Measurements from ENCODE around the gene SMAD7.

DNA sequence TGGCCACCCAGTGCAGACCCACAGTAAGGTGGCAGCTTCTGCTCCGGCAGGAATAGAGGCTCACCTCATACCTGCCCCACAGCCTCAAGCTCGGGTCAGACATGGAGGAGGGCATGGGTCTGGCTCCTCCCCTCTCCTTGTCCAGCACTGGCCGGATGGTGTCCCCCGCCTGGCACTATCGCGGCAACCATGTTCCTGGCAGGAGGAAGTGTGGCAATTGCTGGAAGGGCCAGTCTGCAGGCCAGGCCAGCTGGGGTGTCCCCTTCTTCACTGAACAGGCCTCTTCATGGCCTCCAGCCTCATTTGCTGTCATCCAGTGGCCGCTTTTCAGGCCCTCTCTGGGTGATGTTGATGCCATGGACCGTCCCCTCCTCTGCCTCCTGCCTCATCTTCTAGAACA is 41.4 kb upstream of the SMAD7 start:
- TF ChIP-seq, protein P1, sequence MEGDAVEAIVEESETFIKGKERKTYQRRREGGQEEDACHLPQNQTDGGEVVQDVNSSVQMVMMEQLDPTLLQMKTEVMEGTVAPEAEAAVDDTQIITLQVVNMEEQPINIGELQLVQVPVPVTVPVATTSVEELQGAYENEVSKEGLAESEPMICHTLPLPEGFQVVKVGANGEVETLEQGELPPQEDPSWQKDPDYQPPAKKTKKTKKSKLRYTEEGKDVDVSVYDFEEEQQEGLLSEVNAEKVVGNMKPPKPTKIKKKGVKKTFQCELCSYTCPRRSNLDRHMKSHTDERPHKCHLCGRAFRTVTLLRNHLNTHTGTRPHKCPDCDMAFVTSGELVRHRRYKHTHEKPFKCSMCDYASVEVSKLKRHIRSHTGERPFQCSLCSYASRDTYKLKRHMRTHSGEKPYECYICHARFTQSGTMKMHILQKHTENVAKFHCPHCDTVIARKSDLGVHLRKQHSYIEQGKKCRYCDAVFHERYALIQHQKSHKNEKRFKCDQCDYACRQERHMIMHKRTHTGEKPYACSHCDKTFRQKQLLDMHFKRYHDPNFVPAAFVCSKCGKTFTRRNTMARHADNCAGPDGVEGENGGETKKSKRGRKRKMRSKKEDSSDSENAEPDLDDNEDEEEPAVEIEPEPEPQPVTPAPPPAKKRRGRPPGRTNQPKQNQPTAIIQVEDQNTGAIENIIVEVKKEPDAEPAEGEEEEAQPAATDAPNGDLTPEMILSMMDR (IDR thresholded peaks at IDR 0.05): no peak
- TF ChIP-seq POLR2A (IDR thresholded peaks at IDR 0.05): no peak

Data from vagina (tissue), 2 donors.